H1 (cell line): Measurements from ENCODE around the gene DCDC2. TPM values are rescaled to one million over a fixed set of nuclear protein-coding genes. Genes with fewer than 3 reads are reported as not detected.

Experiments used
- ATF2 ChIP-seq: IDR thresholded peaks from 2 replicates; pipeline ENCODE4 v1.6.1; 2012; ENCODE audit warnings: low read length, inconsistent platforms
- ATF3 ChIP-seq: IDR thresholded peaks from 2 replicates; pipeline ENCODE4 v1.6.1; 2011; ENCODE audit warnings: low read depth, mild to moderate bottlenecking, low read length; ENCODE audit not compliant: insufficient read depth
- BRCA1 ChIP-seq: IDR thresholded peaks from 2 replicates; pipeline ENCODE4 v1.6.1; 2012; ENCODE audit warnings: low read depth, low read length, improper control_type of control experiment
- CEBPB ChIP-seq: IDR thresholded peaks from 2 replicates; pipeline ENCODE4 v1.6.1; 2012; ENCODE audit warnings: low read depth, low read length
- CHD1 ChIP-seq: IDR thresholded peaks from 2 replicates; pipeline ENCODE4 v1.6.1; 2012; ENCODE audit warnings: low read depth, low read length, improper control_type of control experiment
- CTBP2 ChIP-seq: IDR thresholded peaks from 2 replicates; pipeline ENCODE4 v1.7.0; 2011; ENCODE audit warnings: borderline replicate concordance, mild to moderate bottlenecking, moderate library complexity, mixed read lengths, low read length; ENCODE audit not compliant: insufficient read depth, insufficient read length
- EGR1 ChIP-seq: IDR thresholded peaks from 2 replicates; pipeline ENCODE4 v1.6.1; 2011; ENCODE audit warnings: low read depth, low read length, borderline replicate concordance
- GABPA ChIP-seq: IDR thresholded peaks from 2 replicates; pipeline ENCODE4 v1.6.1; 2011; ENCODE audit warnings: mild to moderate bottlenecking, low read length, moderate library complexity, borderline replicate concordance; ENCODE audit not compliant: insufficient read depth
- GTF2F1 ChIP-seq: IDR thresholded peaks from 2 replicates; pipeline ENCODE4 v1.6.1; 2012; ENCODE audit warnings: low read depth, low read length, improper control_type of control experiment, borderline replicate concordance
- JUN ChIP-seq: IDR thresholded peaks from 2 replicates; pipeline ENCODE4 v1.6.1; 2011; ENCODE audit warnings: low read depth, mild to moderate bottlenecking, improper control_type of control experiment, low read length
- KDM1A ChIP-seq: fragments of 200-600, 300-600 bp; sonication (generic); IDR thresholded peaks from 2 replicates; pipeline ENCODE4 v1.7.1; 2016; ENCODE audit warnings: mild to moderate bottlenecking, low read length, borderline replicate concordance
- MAFK ChIP-seq: IDR thresholded peaks from 2 replicates; pipeline ENCODE4 v1.6.1; 2012; ENCODE audit warnings: low read depth, mild to moderate bottlenecking, improper control_type of control experiment, low read length
- POLR2AphosphoS5 ChIP-seq: IDR thresholded peaks from 2 replicates; pipeline ENCODE4 v1.6.1; 2011; ENCODE audit warnings: low read depth, low read length
- POU5F1 ChIP-seq: IDR thresholded peaks from 2 replicates; pipeline ENCODE4 v1.6.1; 2011; ENCODE audit warnings: low read depth, mild to moderate bottlenecking, low read length, moderate library complexity
- RFX5 ChIP-seq: IDR thresholded peaks from 2 replicates; pipeline ENCODE4 v1.6.1; 2011; ENCODE audit warnings: low read depth, low read length, improper control_type of control experiment, borderline replicate concordance
- RXRA ChIP-seq: IDR thresholded peaks from 2 replicates; pipeline ENCODE4 v1.6.1; 2011; ENCODE audit warnings: low read depth, mild to moderate bottlenecking, low read length, moderate library complexity; ENCODE audit not compliant: insufficient read depth
- SAP30 ChIP-seq: fragments of 300-600 bp; sonication (generic); IDR thresholded peaks from 2 replicates; pipeline ENCODE4 v1.7.1; 2012; ENCODE audit warnings: low read length, moderate library complexity, mild to moderate bottlenecking, inconsistent platforms; ENCODE audit not compliant: insufficient read depth, insufficient replicate concordance
- SIRT6 ChIP-seq: IDR thresholded peaks from one replicate; pipeline ENCODE4 v1.7.1; 2012; ENCODE audit warnings: low read length, inconsistent platforms
- SIX5 ChIP-seq: IDR thresholded peaks from 2 replicates; pipeline ENCODE4 v1.6.1; 2011; ENCODE audit warnings: mild to moderate bottlenecking, low read depth, low read length
- SP2 ChIP-seq: IDR thresholded peaks from 2 replicates; pipeline ENCODE4 v1.6.1; 2012; ENCODE audit warnings: mild to moderate bottlenecking, low read length, inconsistent platforms
- SP4 ChIP-seq: IDR thresholded peaks from 2 replicates; pipeline ENCODE4 v1.6.1; 2012; ENCODE audit warnings: low read length, inconsistent platforms
- TAF7 ChIP-seq: optimal IDR thresholded peaks from 2 replicates; pipeline ENCODE3; 2011; ENCODE audit warnings: low read depth, mild to moderate bottlenecking, inconsistent platforms, low read length, moderate library complexity, borderline replicate concordance
- TBP ChIP-seq: IDR thresholded peaks from 2 replicates; pipeline ENCODE4 v1.6.1; 2011; ENCODE audit warnings: low read depth, low read length, improper control_type of control experiment
- ZNF274 ChIP-seq: IDR thresholded peaks from 2 replicates; pipeline ENCODE4 v1.7.0; 2012; ENCODE audit warnings: low read length, borderline replicate concordance; ENCODE audit errors: extremely low read depth
- polyA plus RNA-seq, 7 experiments: library from polyadenylated mRNA; depleted of rRNA in 3 of 7; stranded (reverse) in 5 of 7; unstranded in 2 of 7; fragments of >200 nt in 5 of 7; fragments of 200-250 nt in 2 of 7; gene quantifications; 1 replicate in 5 of 7; 2 replicates in 1 of 7; 4 replicates in 1 of 7; pipeline versions ENCODE4 v1.2.1 to v1.2.3, GENCODE V29; 2011 to 2013; ENCODE audit warnings: missing spikeins in 2 of 7, mixed read lengths in 2 of 7
- total RNA-seq: library from RNA; stranded (reverse); fragmentation: NEBNext Ultra II Directional; extraction: Animal tissue kit (Norgen Biotek cat#: 25700); gene quantifications from 2 replicates; pipeline ENCODE4 v1.2.1, GENCODE V29; 2021
- TF ChIP-seq, protein P1 (sequence below): IDR thresholded peaks from 2 replicates; pipeline ENCODE4 v1.6.1; 2012; ENCODE audit warnings: inconsistent platforms

DCDC2 gene
- total and polyA plus RNA-seq, 2 of the 8 experiments (the other 6 are each of a cell fraction or from before 2014, with no cell fraction given), result 0.03 to 0.15 TPM

DNA sequence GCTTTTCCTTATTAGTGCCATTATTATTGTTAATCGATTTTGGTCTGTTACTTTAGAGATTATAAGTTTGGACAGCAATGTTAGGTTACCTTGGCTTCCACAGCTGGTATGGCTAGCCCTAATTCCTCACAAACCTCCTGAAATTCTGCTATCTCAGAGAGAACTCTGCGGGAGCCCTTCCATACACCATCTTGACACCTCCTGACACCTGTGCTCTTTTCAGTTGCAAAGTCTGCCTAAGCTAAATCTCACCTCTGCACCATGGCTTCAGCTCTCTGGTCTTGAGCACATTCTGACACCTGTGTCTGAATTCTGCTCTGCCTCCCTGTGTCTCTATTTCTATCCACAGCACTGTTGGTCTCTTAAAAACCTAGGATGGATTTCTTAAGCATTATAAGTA lies 106.5 kb downstream of the DCDC2 start (continued):
- TF ChIP-seq GABPA (no peak), SIX5 (no peak), TBP (no peak), ATF2 (no peak), CTBP2 (no peak), BRCA1 (no peak), POLR2AphosphoS5 (no peak), TAF7 (no peak), POU5F1 (no peak), CHD1 (no peak), SP2 (no peak), JUN (no peak), ATF3 (no peak), RXRA (no peak), RFX5 (no peak), KDM1A (no peak), MAFK (no peak), GTF2F1 (no peak), CEBPB (no peak), SIRT6 (no peak), SP4 (no peak), SAP30 (no peak), ZNF274 (no peak), EGR1 (no peak)
- TF ChIP-seq, protein P1, sequence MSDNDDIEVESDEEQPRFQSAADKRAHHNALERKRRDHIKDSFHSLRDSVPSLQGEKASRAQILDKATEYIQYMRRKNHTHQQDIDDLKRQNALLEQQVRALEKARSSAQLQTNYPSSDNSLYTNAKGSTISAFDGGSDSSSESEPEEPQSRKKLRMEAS, result peak; percentile 48; the same call in 1 of the 2 replicates
